GM21515 (cell line): ENCODE results near the gene PDP2.

Experiments
- ATAC-seq: cut with Tn5 transposase; IDR thresholded peaks from one replicate; pipeline ENCODE4 v1.9.1; 2021; ENCODE audit not compliant: unreplicated experiment

The PDP2 gene

GRCh38 chr16:66901626-66902025 is 21.3 kb downstream of the PDP2 start:
- no peak for ATAC-seq

- ATAC-seq = no peak
Measured at GRCh38 chr16:66902648-66903543, 22.6 kb downstream of the PDP2 start.

- no peak for ATAC-seq
Measured at GRCh38 chr16:66903544-66904427, 23.5 kb downstream of the PDP2 start.

- ATAC-seq = no peak
Measured at GRCh38 chr16:66904428-66904845, 24.1 kb downstream of the PDP2 start.

- ATAC-seq = no peak
Measured at GRCh38 chr16:66904846-66905632, 24.7 kb downstream of the PDP2 start.

GRCh38 chr16:66905633-66906539 is 25.6 kb downstream of the PDP2 start:
- no peak for ATAC-seq

- ATAC-seq = no peak
Measured at GRCh38 chr16:66906916-66907836, 26.9 kb downstream of the PDP2 start.

GRCh38 chr16:66908116-66908515 is 27.8 kb downstream of the PDP2 start:
- no peak for ATAC-seq

- no peak for ATAC-seq
Measured at GRCh38 chr16:66908762-66909559, 28.6 kb downstream of the PDP2 start.

- ATAC-seq = no peak
Measured at GRCh38 chr16:66910175-66910940, 30.0 kb downstream of the PDP2 start.

- ATAC-seq = no peak
Measured at GRCh38 chr16:66911112-66911511, 30.8 kb downstream of the PDP2 start.

- no peak for ATAC-seq
Measured at GRCh38 chr16:66911801-66912200, 31.5 kb downstream of the PDP2 start.

- no peak for ATAC-seq
Measured at GRCh38 chr16:66913081-66913480, 32.8 kb downstream of the PDP2 start.

GRCh38 chr16:66913711-66914110 is 33.4 kb downstream of the PDP2 start:
- no peak for ATAC-seq

GRCh38 chr16:66914541-66914940 is 34.2 kb downstream of the PDP2 start:
- ATAC-seq = no peak

GRCh38 chr16:66915041-66915440 is 34.7 kb downstream of the PDP2 start:
- ATAC-seq = no peak

GRCh38 chr16:66916518-66916917 is 36.2 kb downstream of the PDP2 start:
- no peak for ATAC-seq
